ENCODE results near the gene PLA2G4D.

PLA2G4D gene

GRCh38 chr15:42082141-42082540 lies 12.2 kb downstream of the PLA2G4D start:
- H3K4me1 ChIP-seq (ENCODE audit: control insufficient read depth, insufficient read depth, low read length, unreplicated experiment), result no peaks in the 10 kb centered on the region
- H3K4me3 ChIP-seq (ENCODE audit: low read depth, low read length), result no peak overlapping the region
- no peaks in the 10 kb centered on the region for H3K79me2 ChIP-seq (ENCODE audit: control insufficient read depth, insufficient read depth, low read length, unreplicated experiment)
- H3K27me3 ChIP-seq (ENCODE audit: insufficient read depth, low read length), result peaks cover 44% of the 10 kb centered on the region
- H3K36me3 ChIP-seq (ENCODE audit: insufficient read depth, low read length), result no peaks in the 10 kb centered on the region
- H2AFZ ChIP-seq (ENCODE audit: low read length, unreplicated experiment), result no peak overlapping the region
- no peak overlapping the region for H3K27ac ChIP-seq (ENCODE audit: low read depth, low read length)

GRCh38 chr15:42080919-42081830 lies 13.2 kb downstream of the PLA2G4D start:
- H3K4me1 ChIP-seq (ENCODE audit: control insufficient read depth, insufficient read depth, low read length, unreplicated experiment), result no peaks in the 10 kb centered on the region
- no peaks in the 10 kb centered on the region for H3K36me3 ChIP-seq (ENCODE audit: insufficient read depth, low read length)
- H3K27me3 ChIP-seq (ENCODE audit: insufficient read depth, low read length), result peaks cover 49% of the 10 kb centered on the region
- no peak overlapping the region for H3K27ac ChIP-seq (ENCODE audit: low read depth, low read length)
- no peaks in the 10 kb centered on the region for H3K79me2 ChIP-seq (ENCODE audit: control insufficient read depth, insufficient read depth, low read length, unreplicated experiment)
- H3K4me3 ChIP-seq (ENCODE audit: low read depth, low read length), result no peak overlapping the region
- no peak overlapping the region for H2AFZ ChIP-seq (ENCODE audit: low read length, unreplicated experiment)

GRCh38 chr15:42080186-42080918 lies 14.0 kb downstream of the PLA2G4D start:
- Histone ChIP-seq H3K79me2 (ENCODE audit: control insufficient read depth, insufficient read depth, low read length, unreplicated experiment) (no peaks in the 10 kb centered on the region), H3K4me1 (ENCODE audit: control insufficient read depth, insufficient read depth, low read length, unreplicated experiment) (no peaks in the 10 kb centered on the region)

GRCh38 chr15:42079401-42079908 lies 14.9 kb downstream of the PLA2G4D start:
- Histone ChIP-seq H2AFZ (ENCODE audit: low read length, unreplicated experiment) (no peak overlapping the region), H3K79me2 (ENCODE audit: control insufficient read depth, insufficient read depth, low read length, unreplicated experiment) (no peaks in the 10 kb centered on the region), H3K27me3 (ENCODE audit: insufficient read depth, low read length) (peaks cover 49% of the 10 kb centered on the region), H3K36me3 (ENCODE audit: insufficient read depth, low read length) (no peaks in the 10 kb centered on the region), H3K4me3 (ENCODE audit: low read depth, low read length) (no peak overlapping the region), H3K4me1 (ENCODE audit: control insufficient read depth, insufficient read depth, low read length, unreplicated experiment) (no peaks in the 10 kb centered on the region), H3K27ac (ENCODE audit: low read depth, low read length) (no peak overlapping the region)

More at GRCh38 chr15:42080186-42080918, 14.0 kb downstream of the PLA2G4D start:
- Histone ChIP-seq H3K27me3 (ENCODE audit: insufficient read depth, low read length) (peaks cover 49% of the 10 kb centered on the region), H3K27ac (ENCODE audit: low read depth, low read length) (no peak overlapping the region), H2AFZ (ENCODE audit: low read length, unreplicated experiment) (no peak overlapping the region), H3K4me3 (ENCODE audit: low read depth, low read length) (no peak overlapping the region), H3K36me3 (ENCODE audit: insufficient read depth, low read length) (no peaks in the 10 kb centered on the region)

DNA sequence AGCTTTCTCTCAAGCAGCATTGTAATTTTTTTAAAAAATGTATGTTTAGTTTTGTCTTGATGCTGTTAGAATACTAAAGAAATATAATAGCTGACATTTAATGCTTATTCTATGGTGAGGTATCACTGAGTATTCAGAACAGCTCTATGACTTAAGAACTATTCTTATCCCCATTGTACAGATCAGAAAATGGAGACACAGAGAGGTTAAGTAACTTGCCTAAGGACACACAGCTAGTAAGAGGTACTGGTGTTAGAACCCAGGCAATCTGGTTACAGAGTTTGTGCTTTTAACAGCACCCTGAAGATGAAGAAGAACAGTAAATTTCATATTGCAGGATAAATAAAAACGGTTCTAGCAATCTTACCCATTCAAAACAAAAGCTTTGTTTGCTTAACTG lies 15.5 kb downstream of the PLA2G4D start:
- H3K36me3 ChIP-seq (ENCODE audit: insufficient read depth, low read length), result no peaks in the 10 kb centered on the region
- no peak overlapping the region for H3K4me3 ChIP-seq (ENCODE audit: low read depth, low read length)
- no peak overlapping the region for H2AFZ ChIP-seq (ENCODE audit: low read length, unreplicated experiment)
- H3K27ac ChIP-seq (ENCODE audit: low read depth, low read length), result no peak overlapping the region
- H3K27me3 ChIP-seq (ENCODE audit: insufficient read depth, low read length), result peaks cover 53% of the 10 kb centered on the region
- H3K4me1 ChIP-seq (ENCODE audit: control insufficient read depth, insufficient read depth, low read length, unreplicated experiment), result no peaks in the 10 kb centered on the region
- H3K79me2 ChIP-seq (ENCODE audit: control insufficient read depth, insufficient read depth, low read length, unreplicated experiment), result no peaks in the 10 kb centered on the region

GRCh38 chr15:42077689-42078088 lies 16.7 kb downstream of the PLA2G4D start:
- no peak overlapping the region for H3K4me3 ChIP-seq (ENCODE audit: low read depth, low read length)
- no peaks in the 10 kb centered on the region for H3K4me1 ChIP-seq (ENCODE audit: control insufficient read depth, insufficient read depth, low read length, unreplicated experiment)
- H3K79me2 ChIP-seq (ENCODE audit: control insufficient read depth, insufficient read depth, low read length, unreplicated experiment), result no peaks in the 10 kb centered on the region
- peaks cover 59% of the 10 kb centered on the region for H3K27me3 ChIP-seq (ENCODE audit: insufficient read depth, low read length)
- no peak overlapping the region for H3K27ac ChIP-seq (ENCODE audit: low read depth, low read length)
- H2AFZ ChIP-seq (ENCODE audit: low read length, unreplicated experiment), result no peak overlapping the region
- H3K36me3 ChIP-seq (ENCODE audit: insufficient read depth, low read length), result no peaks in the 10 kb centered on the region

DNA sequence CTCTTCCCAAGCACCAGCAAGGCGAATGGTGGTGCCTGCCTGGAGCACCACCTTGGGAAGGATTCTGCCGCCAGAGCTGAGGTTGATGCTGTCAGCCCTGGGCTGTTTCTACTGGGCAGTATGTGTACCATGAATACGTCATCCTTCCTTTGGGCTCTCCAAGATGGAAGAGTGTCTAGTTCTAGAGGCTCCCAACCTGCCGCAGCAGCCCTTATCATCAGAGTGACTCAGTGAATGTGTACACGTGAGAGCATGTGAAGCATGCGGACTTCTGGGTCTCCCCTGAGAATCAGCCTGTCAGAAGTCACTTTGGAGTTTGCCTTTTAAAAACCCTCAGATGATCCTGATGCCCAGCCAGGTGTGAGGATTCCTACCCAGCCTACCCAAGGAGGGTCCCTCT lies 20.9 kb downstream of the PLA2G4D start:
- no peak overlapping the region for H2AFZ ChIP-seq (ENCODE audit: low read length, unreplicated experiment)
- no peaks in the 10 kb centered on the region for H3K4me1 ChIP-seq (ENCODE audit: control insufficient read depth, insufficient read depth, low read length, unreplicated experiment)
- H3K36me3 ChIP-seq (ENCODE audit: insufficient read depth, low read length), result no peaks in the 10 kb centered on the region
- no peak overlapping the region for H3K27ac ChIP-seq (ENCODE audit: low read depth, low read length)
- H3K79me2 ChIP-seq (ENCODE audit: control insufficient read depth, insufficient read depth, low read length, unreplicated experiment), result no peaks in the 10 kb centered on the region
- H3K4me3 ChIP-seq (ENCODE audit: low read depth, low read length), result no peak overlapping the region
- peaks cover 34% of the 10 kb centered on the region for H3K27me3 ChIP-seq (ENCODE audit: insufficient read depth, low read length)

GRCh38 chr15:42072141-42072685 lies 22.1 kb downstream of the PLA2G4D start:
- Histone ChIP-seq H3K4me3 (ENCODE audit: low read depth, low read length) (no peak overlapping the region), H3K27ac (ENCODE audit: low read depth, low read length) (no peak overlapping the region), H3K27me3 (ENCODE audit: insufficient read depth, low read length) (peaks cover 23% of the 10 kb centered on the region; the same call in 1 of the 2 replicates), H3K79me2 (ENCODE audit: control insufficient read depth, insufficient read depth, low read length, unreplicated experiment) (no peaks in the 10 kb centered on the region), H3K36me3 (ENCODE audit: insufficient read depth, low read length) (no peaks in the 10 kb centered on the region), H3K4me1 (ENCODE audit: control insufficient read depth, insufficient read depth, low read length, unreplicated experiment) (no peaks in the 10 kb centered on the region), H2AFZ (ENCODE audit: low read length, unreplicated experiment) (no peak overlapping the region)

DNA sequence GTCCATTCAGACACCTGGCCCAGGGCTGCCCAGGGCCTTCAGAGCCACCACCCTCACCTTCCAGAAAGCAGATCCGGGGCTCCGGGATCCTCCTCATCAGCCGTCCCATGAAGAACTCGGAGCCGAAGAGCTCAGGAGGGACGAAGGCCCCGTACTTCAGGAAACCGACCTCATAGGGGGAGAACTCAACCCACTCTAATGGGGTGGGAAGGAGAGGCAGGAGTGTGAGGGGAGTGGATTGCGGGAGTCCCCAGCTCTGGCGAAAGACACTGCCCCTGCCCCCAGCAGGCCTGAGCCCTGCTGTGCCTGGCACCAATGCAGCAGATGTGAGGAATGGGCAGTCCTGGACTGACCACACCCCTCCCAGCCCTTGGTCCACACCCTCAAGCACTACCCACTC lies 22.6 kb downstream of the PLA2G4D start:
- H3K79me2 ChIP-seq (ENCODE audit: control insufficient read depth, insufficient read depth, low read length, unreplicated experiment), result no peaks in the 10 kb centered on the region
- no peak overlapping the region for H3K4me3 ChIP-seq (ENCODE audit: low read depth, low read length)
- no peak overlapping the region for H3K27ac ChIP-seq (ENCODE audit: low read depth, low read length)
- no peak overlapping the region for H2AFZ ChIP-seq (ENCODE audit: low read length, unreplicated experiment)
- H3K27me3 ChIP-seq (ENCODE audit: insufficient read depth, low read length), result peaks cover 23% of the 10 kb centered on the region; the same call in 1 of the 2 replicates
- no peaks in the 10 kb centered on the region for H3K36me3 ChIP-seq (ENCODE audit: insufficient read depth, low read length)
- no peaks in the 10 kb centered on the region for H3K4me1 ChIP-seq (ENCODE audit: control insufficient read depth, insufficient read depth, low read length, unreplicated experiment)

DNA sequence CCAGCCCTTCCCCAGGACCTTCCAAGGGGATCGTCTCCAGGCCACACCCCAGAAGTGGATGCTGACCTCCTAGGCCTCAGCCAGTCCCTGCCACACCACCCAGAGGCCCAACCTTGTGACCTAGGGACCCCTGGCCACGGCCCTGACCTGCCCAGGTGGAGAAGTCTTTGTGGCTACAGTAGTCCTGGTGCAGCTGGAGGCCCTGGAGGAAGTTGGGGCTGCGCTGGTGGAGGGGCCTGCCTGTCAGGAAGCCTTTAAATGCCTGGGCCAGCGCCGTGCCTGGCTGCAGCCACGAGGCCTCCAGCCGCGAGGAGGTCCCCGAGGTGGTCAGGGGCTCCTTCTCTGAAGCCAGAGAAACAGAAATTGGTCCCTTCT lies 23.4 kb downstream of the PLA2G4D start:
- Histone ChIP-seq H3K27me3 (ENCODE audit: insufficient read depth, low read length) (peaks cover 18% of the 10 kb centered on the region; the same call in 1 of the 2 replicates), H2AFZ (ENCODE audit: low read length, unreplicated experiment) (no peak overlapping the region), H3K36me3 (ENCODE audit: insufficient read depth, low read length) (no peaks in the 10 kb centered on the region), H3K27ac (ENCODE audit: low read depth, low read length) (no peak overlapping the region), H3K4me3 (ENCODE audit: low read depth, low read length) (no peak overlapping the region), H3K79me2 (ENCODE audit: control insufficient read depth, insufficient read depth, low read length, unreplicated experiment) (no peaks in the 10 kb centered on the region), H3K4me1 (ENCODE audit: control insufficient read depth, insufficient read depth, low read length, unreplicated experiment) (no peaks in the 10 kb centered on the region)
